Spleen (tissue), 7 donors: Measurements from ENCODE around the gene SAG.

Source experiments
- POLR2A ChIP-seq, 3 donors: fragments of 450-650 bp; IDR thresholded peaks; one replicate each; pipeline ENCODE4 v1.5.1; 2017; ENCODE audit warnings: antibody characterized with exemption in 3 of 3, mild to moderate bottlenecking in 1 of 3
- POLR2AphosphoS5 ChIP-seq, 3 donors: sonication (generic); formaldehyde crosslinking; IDR thresholded peaks; one replicate each; pipeline ENCODE4 v1.5.1; 2017; ENCODE audit warnings: antibody characterized with exemption in 3 of 3
- TF ChIP-seq, protein P1 (sequence below), 11 experiments: fragments of 200-600 bp in 7 of 11; fragments of 450-650 bp in 4 of 11; sonication (generic) in 4 of 11; IDR thresholded peaks in 8 of 11; conservative IDR thresholded peaks in 3 of 11; 1 replicate in 7 of 11; 2 replicates in 4 of 11; pipeline versions ENCODE4 v1.4.0 to v1.8.0; 2016 to 2021; ENCODE audit warnings: antibody characterized with exemption in 11 of 11, inconsistent platforms in 4 of 11, mild to moderate bottlenecking in 1 of 11
- donor health status: DM: no; HTN: no; CAD: no; lungs with moderate emphysema.
- donor health status: DM: no; HTN: no; CAD: no.
- donor health status: DM: no; HTN: no; CAD: no.

DNA sequence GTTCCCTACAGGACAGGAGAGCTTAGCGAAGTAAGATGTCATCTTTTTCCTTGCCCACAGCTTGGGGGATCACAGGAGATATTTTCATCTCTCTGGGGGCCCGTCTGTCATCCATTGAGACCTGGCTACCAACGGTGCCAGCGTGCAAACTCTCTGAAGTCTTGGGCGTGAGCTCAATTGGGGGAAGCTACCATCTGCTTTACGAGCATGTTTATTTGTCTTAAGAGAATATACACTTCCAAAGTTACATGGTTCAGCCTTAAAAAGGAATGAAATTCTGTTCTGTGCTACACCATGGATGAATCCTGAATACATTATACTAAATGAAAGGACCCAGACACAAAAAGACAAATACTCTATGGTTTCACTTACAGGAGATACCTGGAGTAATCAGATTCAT is 13.6 kb downstream of the SAG start:
- TF ChIP-seq POLR2A (IDR thresholded peaks at IDR 0.05) (no peak), POLR2AphosphoS5 (IDR thresholded peaks at IDR 0.05) (no peak)
- TF ChIP-seq, protein P1, sequence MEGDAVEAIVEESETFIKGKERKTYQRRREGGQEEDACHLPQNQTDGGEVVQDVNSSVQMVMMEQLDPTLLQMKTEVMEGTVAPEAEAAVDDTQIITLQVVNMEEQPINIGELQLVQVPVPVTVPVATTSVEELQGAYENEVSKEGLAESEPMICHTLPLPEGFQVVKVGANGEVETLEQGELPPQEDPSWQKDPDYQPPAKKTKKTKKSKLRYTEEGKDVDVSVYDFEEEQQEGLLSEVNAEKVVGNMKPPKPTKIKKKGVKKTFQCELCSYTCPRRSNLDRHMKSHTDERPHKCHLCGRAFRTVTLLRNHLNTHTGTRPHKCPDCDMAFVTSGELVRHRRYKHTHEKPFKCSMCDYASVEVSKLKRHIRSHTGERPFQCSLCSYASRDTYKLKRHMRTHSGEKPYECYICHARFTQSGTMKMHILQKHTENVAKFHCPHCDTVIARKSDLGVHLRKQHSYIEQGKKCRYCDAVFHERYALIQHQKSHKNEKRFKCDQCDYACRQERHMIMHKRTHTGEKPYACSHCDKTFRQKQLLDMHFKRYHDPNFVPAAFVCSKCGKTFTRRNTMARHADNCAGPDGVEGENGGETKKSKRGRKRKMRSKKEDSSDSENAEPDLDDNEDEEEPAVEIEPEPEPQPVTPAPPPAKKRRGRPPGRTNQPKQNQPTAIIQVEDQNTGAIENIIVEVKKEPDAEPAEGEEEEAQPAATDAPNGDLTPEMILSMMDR (IDR thresholded peaks at IDR 0.05 in 8 of 11, conservative IDR thresholded peaks at IDR 0.05 in 3 of 11): no peak
